AG04450 (cell line): ENCODE results near the gene DENND4B. TPM values are rescaled to one million over a fixed set of nuclear protein-coding genes. Genes with fewer than 3 reads are reported as not detected.

Source experiments
- CTCF ChIA-PET: fragments of 300-600, 350-600 bp; formaldehyde crosslinking; extraction: SDS; loops from one replicate; lab custom pipeline; 2022; ENCODE audit warnings: antibody characterized with exemption, inconsistent platforms; lab: Charles Lee
- POLR2A ChIA-PET: fragments of 350-600 bp; formaldehyde crosslinking; extraction: SDS; loops from one replicate; lab custom pipeline; 2021; ENCODE audit warnings: antibody characterized with exemption, inconsistent platforms; lab: Yijun Ruan, JAX
- DNase-seq: peaks from one replicate; pipeline ENCODE4 v3.0.0-alpha.2; 2011; ENCODE audit warnings: low read depth, low spot score
- H3K27ac ChIP-seq: one replicate; pipeline ENCODE4 v1.5.1; 2012; ENCODE audit warnings: low read depth, low read length, control low read depth
- H3K27me3 ChIP-seq: one replicate; pipeline ENCODE4 v1.6.0; 2012; ENCODE audit warnings: low read length; ENCODE audit not compliant: control insufficient read depth, insufficient read depth
- H3K4me3 ChIP-seq: 2 replicates; pipeline ENCODE4 v1.5.1; 2011; ENCODE audit warnings: mild to moderate bottlenecking, low read depth, low read length, control low read depth
- H3K9me3 ChIP-seq: 2 replicates; pipeline ENCODE4 v1.5.1; 2012; ENCODE audit warnings: low read length; ENCODE audit not compliant: control insufficient read depth, insufficient read depth
- CTCF ChIP-seq: IDR thresholded peaks from 2 replicates; pipeline ENCODE4 v1.5.1; 2011; ENCODE audit warnings: low read depth, low read length, control low read depth, inconsistent platforms
- polyA plus RNA-seq: library from polyadenylated mRNA; depleted of rRNA; stranded (reverse); fragments of >200 nt; gene quantifications from 2 replicates; pipeline ENCODE4 v1.2.3, GENCODE V29; 2011

DENND4B gene
- polyA plus RNA-seq, 1 experiment, result 10.3 TPM

GRCh38 chr1:153958111-153958960, 11.8 kb upstream of the DENND4B start, which contains the start of gene CRTC2:
TSS of gene CRTC2 (minus strand) at chr1:153958612. CDS start at chr1:153958497, 115 bp downstream.
- TF ChIP-seq CTCF, result no peak
- POLR2A ChIA-PET, result interaction anchor here (0.5 to 2.1 kb wide), 11 partner anchors 9 to 393 kb away, joined by 3 to 19 read pairs (median 5); partner anchors contain the start of genes CREB3L4, DENND4B, JTB and RAB13
- H3K27ac ChIP-seq, result peak within 1 kb of the TSS; percentile 78
- peak; percentile 95 for DNase-seq
- CTCF ChIA-PET, result interaction anchor here (0.6 to 1.7 kb wide), 4 partner anchors 12 to 160 kb away, joined by 3 to 4 read pairs (median 3); partner anchors contain the start of gene DENND4B
- H3K27me3 ChIP-seq, result no peaks in the 10 kb centered on the region
- H3K4me3 ChIP-seq, result peak within 1 kb of the TSS; percentile 92
- no peaks in the 10 kb centered on the region; the same call in 1 of the 2 replicates for H3K9me3 ChIP-seq

- Histone ChIP-seq H3K9me3 (no peaks in the 10 kb centered on the region; the same call in 1 of the 2 replicates), H3K4me3 (peak overlapping the region; percentile 92), H3K27me3 (no peaks in the 10 kb centered on the region), H3K27ac (peak overlapping the region; percentile 78)
- TF ChIP-seq CTCF, result no peak
- ChIA-PET POLR2A (interaction anchor here (0.5 to 2.1 kb wide), 8 partner anchors 9 to 392 kb away, joined by 3 to 19 read pairs (median 10); partner anchors contain the start of genes CREB3L4, DENND4B, JTB and RAB13), CTCF (interaction anchor here (0.6 to 3.4 kb wide), 3 partner anchors 11 to 29 kb away, joined by 3 to 10 read pairs (median 3); partner anchors contain the start of genes DENND4B and RAB13)
- DNase-seq, result no peak
Observed at GRCh38 chr1:153957744-153958110, 11.2 kb upstream of the DENND4B start.

- H3K27ac ChIP-seq, result no peak overlapping the region
- peak overlapping the region; percentile 92 for H3K4me3 ChIP-seq
- POLR2A ChIA-PET, result interaction anchor here (1.3 to 2.1 kb wide), 3 partner anchors 10 to 11 kb away, joined by 3 to 19 read pairs (median 15); partner anchors contain the start of genes CREB3L4 and DENND4B
- H3K27me3 ChIP-seq, result no peaks in the 10 kb centered on the region
- CTCF ChIA-PET, result interaction anchor here (1.3 to 3.4 kb wide), 3 partner anchors 11 to 29 kb away, joined by 3 to 18 read pairs (median 10); partner anchors contain the start of genes DENND4B and RAB13
- no peak for DNase-seq
- no peak for TF ChIP-seq CTCF
- H3K9me3 ChIP-seq, result no peaks in the 10 kb centered on the region; the same call in 1 of the 2 replicates
Observed at GRCh38 chr1:153956997-153957715, 10.6 kb upstream of the DENND4B start.

GRCh38 chr1:153954826-153955225, 8.3 kb upstream of the DENND4B start:
- no peak for TF ChIP-seq CTCF
- Histone ChIP-seq H3K27me3 (no peaks in the 10 kb centered on the region), H3K27ac (no peak overlapping the region), H3K9me3 (no peaks in the 10 kb centered on the region; the same call in 1 of the 2 replicates), H3K4me3 (no peak overlapping the region)
- ChIA-PET CTCF (interaction anchor here (1.4 to 3.4 kb wide), 2 partner anchors 9 to 32 kb away, joined by 7 to 10 read pairs; partner anchors contain the start of genes DENND4B and RAB13), POLR2A (no interaction called here)
- DNase-seq, result no peak
